SK-N-SH treated with all-trans-retinoic acid at 6 μM for 48 hours (cell line): ENCODE measurements around the gene GPRASP3.
"Not testable (repeated sequence)": the region's sequence is repeated elsewhere in the genome, so short reads cannot be mapped to it uniquely, and the experiment has no call there.

Experiments
- RARB ChIP-seq: fragments of 250-450 bp; sonication (Bioruptor Pico); IDR thresholded peaks from 2 replicates; pipeline ENCODE4 v1.8.0; 2021; ENCODE audit warnings: mild to moderate bottlenecking, moderate library complexity
- ZFP3 ChIP-seq: fragments of 250-450 bp; sonication (Bioruptor Pico); IDR thresholded peaks from 2 replicates; pipeline ENCODE4 v1.5.0; 2020; ENCODE audit warnings: mild to moderate bottlenecking, moderate library complexity
- ZFP30 ChIP-seq: fragments of 450-650 bp; formaldehyde crosslinking; IDR thresholded peaks from 2 replicates; pipeline ENCODE4 v1.5.0; 2022; ENCODE audit warnings: mild to moderate bottlenecking, moderate library complexity
- TF ChIP-seq, protein P1 (sequence below): fragments of 250-450 bp; sonication (Bioruptor Pico); IDR thresholded peaks from 2 replicates; pipeline ENCODE4 v1.5.1; 2021; ENCODE audit warnings: mild to moderate bottlenecking, moderate library complexity

DNA sequence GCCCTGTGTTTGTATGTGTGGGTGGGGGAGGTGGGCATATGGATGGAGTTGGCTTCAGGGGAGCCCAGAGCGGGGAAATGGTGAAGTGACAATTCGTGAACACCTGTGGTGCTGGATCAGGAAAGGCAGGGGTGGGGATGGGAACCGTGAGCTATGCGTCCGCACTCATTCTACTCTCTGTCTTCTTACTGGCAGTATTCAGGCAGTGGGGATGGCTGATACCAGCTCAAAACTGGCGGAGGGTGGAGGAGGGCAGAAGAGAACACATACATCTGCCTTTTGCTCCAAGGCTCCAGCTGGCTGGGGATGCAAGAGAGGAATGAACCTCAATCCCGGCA is 595 bp downstream of the GPRASP3 start:
- not testable (repeated sequence) for TF ChIP-seq ZFP30, RARB, ZFP3 (CRISPR knock-in tag)
- TF ChIP-seq, protein P1, sequence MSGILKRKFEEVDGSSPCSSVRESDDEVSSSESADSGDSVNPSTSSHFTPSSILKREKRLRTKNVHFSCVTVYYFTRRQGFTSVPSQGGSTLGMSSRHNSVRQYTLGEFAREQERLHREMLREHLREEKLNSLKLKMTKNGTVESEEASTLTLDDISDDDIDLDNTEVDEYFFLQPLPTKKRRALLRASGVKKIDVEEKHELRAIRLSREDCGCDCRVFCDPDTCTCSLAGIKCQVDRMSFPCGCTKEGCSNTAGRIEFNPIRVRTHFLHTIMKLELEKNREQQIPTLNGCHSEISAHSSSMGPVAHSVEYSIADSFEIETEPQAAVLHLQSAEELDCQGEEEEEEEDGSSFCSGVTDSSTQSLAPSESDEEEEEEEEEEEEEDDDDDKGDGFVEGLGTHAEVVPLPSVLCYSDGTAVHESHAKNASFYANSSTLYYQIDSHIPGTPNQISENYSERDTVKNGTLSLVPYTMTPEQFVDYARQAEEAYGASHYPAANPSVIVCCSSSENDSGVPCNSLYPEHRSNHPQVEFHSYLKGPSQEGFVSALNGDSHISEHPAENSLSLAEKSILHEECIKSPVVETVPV (CRISPR knock-in tag) = not testable (repeated sequence)
